ENCODE results near the gene CLEC5A. TPM values are rescaled to one million over a fixed set of nuclear protein-coding genes. Genes with fewer than 3 reads are reported as not detected.

The CLEC5A gene
- total and polyA plus RNA-seq, 3 donors (not counting 1 experiment from before 2014, with no cell fraction given), result 0.07 to 0.83 (median 0.52) TPM

Other genes starting within 250 kb of the CLEC5A start
- 10 to 100 TPM in 1 of 2 donors, 1 to 10 TPM in 1; 8.0 to 15.8 TPM for gene DENND11, start 244.8 kb downstream of the CLEC5A start, total RNA-seq
- gene DENND11, start 244.8 kb downstream of the CLEC5A start, polyA plus RNA-seq, result 2.8 TPM
- gene WEE2, start 238.6 kb downstream of the CLEC5A start, total RNA-seq, result not detected
- not detected for gene WEE2, start 238.6 kb downstream of the CLEC5A start, polyA plus RNA-seq
- 100 to 1,000 TPM in 1 of 2 donors, 10 to 100 TPM in 1; 81.0 to 163 TPM for gene SSBP1, start 208.6 kb downstream of the CLEC5A start, total RNA-seq
- gene SSBP1, start 208.6 kb downstream of the CLEC5A start, polyA plus RNA-seq, result 149 TPM
- 1 to 10 TPM; 2.6 to 2.8 TPM for gene TAS2R3, start 182.9 kb downstream of the CLEC5A start, total RNA-seq
- gene TAS2R3, start 182.9 kb downstream of the CLEC5A start, polyA plus RNA-seq, result not detected
- 1 to 10 TPM; 1.6 to 3.8 TPM for gene TAS2R4, start 170.3 kb downstream of the CLEC5A start, total RNA-seq
- gene TAS2R4, start 170.3 kb downstream of the CLEC5A start, polyA plus RNA-seq, result 0.05 TPM
- 1 to 10 TPM in 1 of 2 donors, under 1 TPM in 1; 0.87 to 3.5 TPM for gene TAS2R5, start 156.8 kb downstream of the CLEC5A start, total RNA-seq
- 0.37 TPM for gene TAS2R5, start 156.8 kb downstream of the CLEC5A start, polyA plus RNA-seq
- not detected for gene PRSS37, start 105.5 kb downstream of the CLEC5A start, total RNA-seq
- gene PRSS37, start 105.5 kb downstream of the CLEC5A start, polyA plus RNA-seq, result not detected
- gene OR9A4, start 30.6 kb downstream of the CLEC5A start, total RNA-seq, result under 1 TPM in 1 of 2 donors, not detected in 1; 0.17 TPM
- gene OR9A4, start 30.6 kb downstream of the CLEC5A start, polyA plus RNA-seq, result not detected
- under 1 TPM in 1 of 2 donors, not detected in 1; 0.17 TPM for gene TAS2R38, start 26.8 kb upstream of the CLEC5A start, total RNA-seq
- gene TAS2R38, start 26.8 kb upstream of the CLEC5A start, polyA plus RNA-seq, result not detected
- gene MGAM, start 48.9 kb upstream of the CLEC5A start, total RNA-seq, result 1 to 10 TPM; 2.0 to 9.0 TPM
- gene MGAM, start 48.9 kb upstream of the CLEC5A start, polyA plus RNA-seq, result 0.97 TPM
- gene MGAM2, start 164.7 kb upstream of the CLEC5A start, total RNA-seq, result 1 to 10 TPM in 1 of 2 donors, not detected in 1; 1.3 TPM
- gene MGAM2, start 164.7 kb upstream of the CLEC5A start, polyA plus RNA-seq, result 0.03 TPM

Data from mammary epithelial cell (primary cell).